Activated CD8-positive, alpha-beta memory T cell treated with anti-CD3 and anti-CD28 coated beads for 24 hours (primary cell): ENCODE measurements around the gene CHD2.

Experiments
- DNase-seq: peaks from one replicate; pipeline ENCODE4 v3.0.0-alpha.2; 2020

CHD2 gene

GRCh38 chr15:92932946-92933649 is 33.0 kb downstream of the CHD2 start:
- no peak for DNase-seq

- DNase-seq: no peak
Measured at GRCh38 chr15:92933831-92934230, 33.7 kb downstream of the CHD2 start.

- DNase-seq: no peak
Measured at GRCh38 chr15:92934716-92935115, 34.6 kb downstream of the CHD2 start.

- no peak for DNase-seq
Measured at GRCh38 chr15:92936138-92936537, 36.0 kb downstream of the CHD2 start.

GRCh38 chr15:92936693-92937092 is 36.6 kb downstream of the CHD2 start:
- DNase-seq: no peak

GRCh38 chr15:92937901-92938300 is 37.8 kb downstream of the CHD2 start:
- DNase-seq: no peak

GRCh38 chr15:92938387-92938786 is 38.3 kb downstream of the CHD2 start:
- no peak for DNase-seq

GRCh38 chr15:92941668-92942067 is 41.5 kb downstream of the CHD2 start:
- DNase-seq: no peak

GRCh38 chr15:92942706-92943105 is 42.6 kb downstream of the CHD2 start:
- DNase-seq: no peak

- DNase-seq: no peak
Measured at GRCh38 chr15:92943581-92943980, 43.5 kb downstream of the CHD2 start.

- DNase-seq: no peak
Measured at GRCh38 chr15:92944946-92945521, 44.9 kb downstream of the CHD2 start.

GRCh38 chr15:92947071-92947730 is 47.1 kb downstream of the CHD2 start:
- no peak for DNase-seq

GRCh38 chr15:92949604-92950249 is 49.6 kb downstream of the CHD2 start:
- no peak for DNase-seq

GRCh38 chr15:92951800-92952457 is 51.8 kb downstream of the CHD2 start:
- no peak for DNase-seq

GRCh38 chr15:92952458-92952850 is 52.3 kb downstream of the CHD2 start:
- DNase-seq: no peak

GRCh38 chr15:92953566-92953965 is 53.4 kb downstream of the CHD2 start:
- DNase-seq: no peak

GRCh38 chr15:92954002-92954401 is 53.9 kb downstream of the CHD2 start:
- no peak for DNase-seq

GRCh38 chr15:92954578-92954977 is 54.5 kb downstream of the CHD2 start:
- no peak for DNase-seq

GRCh38 chr15:92955706-92956105 is 55.6 kb downstream of the CHD2 start:
- DNase-seq: no peak

- DNase-seq: no peak
Measured at GRCh38 chr15:92958105-92958504, 58.0 kb downstream of the CHD2 start.

- no peak for DNase-seq
Measured at GRCh38 chr15:92959219-92959618, 59.1 kb downstream of the CHD2 start.

GRCh38 chr15:92960996-92961681 is 61.0 kb downstream of the CHD2 start:
- no peak for DNase-seq

GRCh38 chr15:92962914-92963313 is 62.8 kb downstream of the CHD2 start:
- DNase-seq: no peak
